Effector CD4-positive, alpha-beta T cell (primary cell): ENCODE results near the gene RSPH1.

ENCODE experiments used
- DNase-seq: peaks from one replicate; pipeline ENCODE4 v3.0.0-alpha.2; 2020

RSPH1 gene

GRCh38 chr21:42443181-42443785 is 52.7 kb downstream of the RSPH1 start:
- DNase-seq, result no peak

GRCh38 chr21:42441963-42442362 is 54.1 kb downstream of the RSPH1 start:
- no peak for DNase-seq

GRCh38 chr21:42440187-42440792 is 55.7 kb downstream of the RSPH1 start:
- DNase-seq, result no peak

- DNase-seq, result no peak
These were observed 56.5 kb downstream of the RSPH1 start for GRCh38 chr21:42439284-42440186.

GRCh38 chr21:42438316-42439205 is 57.5 kb downstream of the RSPH1 start:
- DNase-seq, result no peak

- no peak for DNase-seq
These were observed 58.2 kb downstream of the RSPH1 start for GRCh38 chr21:42437786-42438185.

- DNase-seq, result no peak
These were observed 59.1 kb downstream of the RSPH1 start for GRCh38 chr21:42436914-42437313.

GRCh38 chr21:42435833-42436232 is 60.2 kb downstream of the RSPH1 start:
- no peak for DNase-seq

- DNase-seq, result no peak
These were observed 60.6 kb downstream of the RSPH1 start for GRCh38 chr21:42435401-42435800.

- no peak for DNase-seq
These were observed 61.1 kb downstream of the RSPH1 start for GRCh38 chr21:42434884-42435283.

GRCh38 chr21:42433946-42434551 is 62.0 kb downstream of the RSPH1 start:
- no peak for DNase-seq

- DNase-seq, result no peak
These were observed 63.3 kb downstream of the RSPH1 start for GRCh38 chr21:42432695-42433094.

GRCh38 chr21:42431196-42431595 is 64.8 kb downstream of the RSPH1 start:
- no peak for DNase-seq

GRCh38 chr21:42430521-42430920 is 65.5 kb downstream of the RSPH1 start:
- no peak for DNase-seq

- DNase-seq, result no peak
These were observed 66.2 kb downstream of the RSPH1 start for GRCh38 chr21:42429856-42430255.

- DNase-seq, result no peak
These were observed 67.0 kb downstream of the RSPH1 start for GRCh38 chr21:42429021-42429420.

GRCh38 chr21:42427809-42428419 is 68.1 kb downstream of the RSPH1 start:
- DNase-seq, result no peak

GRCh38 chr21:42426876-42427480 is 69.0 kb downstream of the RSPH1 start:
- DNase-seq, result no peak

- DNase-seq, result no peak
These were observed 69.6 kb downstream of the RSPH1 start for GRCh38 chr21:42426424-42426823.

GRCh38 chr21:42425591-42425990 is 70.4 kb downstream of the RSPH1 start:
- no peak for DNase-seq

GRCh38 chr21:42424914-42425541 is 71.0 kb downstream of the RSPH1 start:
- DNase-seq, result peak; percentile 75
